H1 (cell line): ENCODE measurements around the gene RHOBTB3.

Experiments used
- ATF2 ChIP-seq: IDR thresholded peaks from 2 replicates; pipeline ENCODE4 v1.6.1; 2012; ENCODE audit warnings: low read length, inconsistent platforms
- BCL11A ChIP-seq, 2 experiments: IDR thresholded peaks; one replicate each; pipeline ENCODE4 v1.6.1; 2011; ENCODE audit warnings: low read depth in 2 of 2, low read length in 2 of 2, mild to moderate bottlenecking in 2 of 2
- CTCF ChIP-seq, 3 experiments: IDR thresholded peaks; 1 replicate in 2 of 3; 2 replicates in 1 of 3; pipeline versions ENCODE4 v1.5.1 to v1.6.1; 2011; ENCODE audit warnings: low read length in 3 of 3, mild to moderate bottlenecking in 3 of 3, inconsistent platforms in 2 of 3, low read depth in 1 of 3, moderate library complexity in 1 of 3; ENCODE audit not compliant: insufficient read depth in 1 of 3; ENCODE audit errors: control extremely low read depth in 1 of 3
- EGR1 ChIP-seq: IDR thresholded peaks from 2 replicates; pipeline ENCODE4 v1.6.1; 2011; ENCODE audit warnings: low read depth, low read length, borderline replicate concordance
- EP300 ChIP-seq, 2 experiments: IDR thresholded peaks; 1 replicate in 1 of 2; 2 replicates in 1 of 2; pipeline ENCODE4 v1.6.1; 2011 to 2012; ENCODE audit warnings: low read depth in 2 of 2, low read length in 2 of 2, mild to moderate bottlenecking in 2 of 2, borderline replicate concordance in 1 of 2, inconsistent platforms in 1 of 2, moderate library complexity in 1 of 2
- GTF2F1 ChIP-seq: IDR thresholded peaks from 2 replicates; pipeline ENCODE4 v1.6.1; 2012; ENCODE audit warnings: low read depth, low read length, improper control_type of control experiment, borderline replicate concordance
- MAFK ChIP-seq: IDR thresholded peaks from 2 replicates; pipeline ENCODE4 v1.6.1; 2012; ENCODE audit warnings: low read depth, mild to moderate bottlenecking, improper control_type of control experiment, low read length
- POLR2AphosphoS5 ChIP-seq: IDR thresholded peaks from 2 replicates; pipeline ENCODE4 v1.6.1; 2011; ENCODE audit warnings: low read depth, low read length
- RAD21 ChIP-seq, 2 experiments: IDR thresholded peaks in 1 of 2; conservative IDR thresholded peaks in 1 of 2; 2 replicates each; pipeline ENCODE4 v1.6.1; 2011; ENCODE audit warnings: low read depth in 2 of 2, low read length in 2 of 2, improper control_type of control experiment in 1 of 2, inconsistent platforms in 1 of 2, mild to moderate bottlenecking in 1 of 2, moderate library complexity in 1 of 2
- RBBP5 ChIP-seq: IDR thresholded peaks from 2 replicates; pipeline ENCODE4 v1.7.1; 2012; ENCODE audit warnings: low read depth, mild to moderate bottlenecking, inconsistent platforms, low read length, moderate library complexity, borderline replicate concordance
- SIN3A ChIP-seq, 2 experiments: IDR thresholded peaks in 1 of 2; conservative IDR thresholded peaks in 1 of 2; 2 replicates each; pipeline ENCODE4 v1.6.1; 2011 to 2012; ENCODE audit warnings: low read length in 2 of 2, improper control_type of control experiment in 1 of 2, low read depth in 1 of 2, mild to moderate bottlenecking in 1 of 2
- SP2 ChIP-seq: IDR thresholded peaks from 2 replicates; pipeline ENCODE4 v1.6.1; 2012; ENCODE audit warnings: mild to moderate bottlenecking, low read length, inconsistent platforms
- YY1 ChIP-seq: IDR thresholded peaks from 2 replicates; pipeline ENCODE4 v1.6.1; 2011; ENCODE audit warnings: low read depth, mild to moderate bottlenecking, low read length
- ZNF274 ChIP-seq: IDR thresholded peaks from 2 replicates; pipeline ENCODE4 v1.7.0; 2012; ENCODE audit warnings: low read length, borderline replicate concordance; ENCODE audit errors: extremely low read depth

- TF ChIP-seq SIN3A (conservative IDR thresholded peaks at IDR 0.05 in 1 of 2, IDR thresholded peaks at IDR 0.05 in 1 of 2; ENCODE audit: low read depth in 1 of 2, low read length in 2 of 2) (no peak), CTCF (IDR thresholded peaks at IDR 0.05; ENCODE audit: control extremely low read depth in 1 of 3, insufficient read depth in 1 of 3, low read depth in 1 of 3, low read length in 3 of 3) (peak; percentile 69 to 94 (median 84)), EGR1 (no peak), BCL11A (IDR thresholded peaks at IDR 0.05; ENCODE audit: low read depth in 2 of 2, low read length in 2 of 2) (no peak), EP300 (IDR thresholded peaks at IDR 0.05; ENCODE audit: borderline replicate concordance in 1 of 2, low read depth in 2 of 2, low read length in 2 of 2) (no peak), RAD21 (IDR thresholded peaks at IDR 0.05 in 1 of 2, conservative IDR thresholded peaks at IDR 0.05 in 1 of 2; ENCODE audit: low read depth in 2 of 2, low read length in 2 of 2) (peak; percentile 95 to 96), YY1 (no peak), ATF2 (no peak), SP2 (no peak), POLR2AphosphoS5 (no peak), GTF2F1 (no peak), RBBP5 (no peak), MAFK (no peak), ZNF274 (no peak)
Measured at GRCh38 chr5:95781101-95781583, 50.0 kb downstream of the RHOBTB3 start.
